Panc1 (cell line): ENCODE data around the gene SHMT1. TPM values are rescaled to one million over a fixed set of nuclear protein-coding genes. Genes with fewer than 3 reads are reported as not detected.

ENCODE experiments used
- ATAC-seq: fragments of 200-7000 bp; cut with Tn5 transposase; 2 replicates; pipeline ENCODE4 v1.9.1; 2020; ENCODE audit warnings: mild to moderate bottlenecking, moderate library complexity
- BruUV-seq: library from RNA; stranded (reverse); fragments of 400-500 nt; replicated peaks from 2 replicates; lab custom pipeline; 2021; lab: Mats Ljungman, UMichigan
- CTCF ChIA-PET: fragments of 300-600 bp; sonication (Branson Sonifier 250); formaldehyde crosslinking; loops from one replicate; lab custom pipeline; 2022; ENCODE audit warnings: antibody characterized with exemption; lab: Charles Lee
- POLR2A ChIA-PET: fragments of 300-600 bp; sonication (Branson Sonifier 250); formaldehyde crosslinking; loops from one replicate; lab custom pipeline; 2022; ENCODE audit warnings: antibody characterized with exemption; lab: Charles Lee
- DNase-seq: peaks from one replicate; pipeline ENCODE4 v3.0.0-alpha.2; 2010; ENCODE audit warnings: low read depth, low spot score
- H3K27ac ChIP-seq: 2 replicates; pipeline ENCODE4 v1.5.1; 2011; ENCODE audit warnings: mild to moderate bottlenecking, low read length, inconsistent platforms
- H3K27me3 ChIP-seq: fragments of 200-500 bp; sonication (Bioruptor generic); 2 replicates; pipeline ENCODE4 v1.6.0; 2014; ENCODE audit warnings: low read length, inconsistent platforms; ENCODE audit not compliant: control insufficient read depth, insufficient read depth
- H3K36me3 ChIP-seq: fragments of 200-500 bp; sonication (Bioruptor generic); 2 replicates; pipeline ENCODE4 v1.5.1; 2014; ENCODE audit warnings: inconsistent platforms, mild to moderate bottlenecking, low read length, moderate library complexity; ENCODE audit not compliant: control insufficient read depth, insufficient read depth
- H3K4me1 ChIP-seq: 2 replicates; pipeline ENCODE4 v1.5.1; 2011; ENCODE audit warnings: inconsistent platforms, mild to moderate bottlenecking, low read length, moderate library complexity; ENCODE audit not compliant: control insufficient read depth, insufficient read depth
- H3K4me3 ChIP-seq, 2 experiments: 2 replicates each; pipeline ENCODE4 v1.5.1; 2011 to 2012; ENCODE audit warnings: low read depth in 2 of 2, low read length in 2 of 2, mild to moderate bottlenecking in 2 of 2, inconsistent platforms in 1 of 2, moderate library complexity in 1 of 2
- H3K9me3 ChIP-seq: fragments of 200-500 bp; sonication (Bioruptor generic); 2 replicates; pipeline ENCODE4 v1.5.1; 2014; ENCODE audit warnings: low read depth, mild to moderate bottlenecking, inconsistent platforms, low read length, moderate library complexity; ENCODE audit not compliant: control insufficient read depth, insufficient read depth
- POLR2AphosphoS5 ChIP-seq: IDR thresholded peaks from 2 replicates; pipeline ENCODE4 v1.6.1; 2012; ENCODE audit warnings: mild to moderate bottlenecking, low read depth, low read length, moderate library complexity
- SIN3A ChIP-seq: IDR thresholded peaks from 2 replicates; pipeline ENCODE4 v1.6.1; 2012; ENCODE audit warnings: low read depth, mild to moderate bottlenecking, low read length, moderate library complexity, borderline replicate concordance; ENCODE audit not compliant: insufficient read depth
- TCF7L2 ChIP-seq: IDR thresholded peaks from 2 replicates; pipeline ENCODE4 v1.6.1; 2011; ENCODE audit warnings: mild to moderate bottlenecking, low read depth, low read length, inconsistent platforms
- in situ Hi-C: cut with HindIII; loops from 2 replicates; pipeline ENCODE4 v1.10.0; 2016; ENCODE audit warnings: low sequenced_read_pairs, low pct_unique_long_range_greater_than_20kb
- intact Hi-C: fragments of 100-400 bp; cut with micrococcal nuclease; formaldehyde crosslinking; loops from one replicate; pipeline ENCODE4 v1.10.0; 2022; ENCODE audit not compliant: unreplicated experiment
- total RNA-seq: library from RNA; stranded (reverse); gene quantifications from one replicate; pipeline ENCODE4 v1.2.1, GENCODE V29; 2021; ENCODE audit not compliant: unreplicated experiment
- TF ChIP-seq, protein P1 (sequence below): fragments of 450-650 bp; IDR thresholded peaks from 2 replicates; pipeline ENCODE4 v1.5.1; 2017; ENCODE audit warnings: mild to moderate bottlenecking
- TF ChIP-seq, protein P2 (sequence below), 2 experiments: IDR thresholded peaks; 2 replicates each; pipeline ENCODE4 v1.6.1; 2011 to 2012; ENCODE audit warnings: low read depth in 2 of 2, control low read depth in 1 of 2, low read length in 1 of 2, mild to moderate bottlenecking in 1 of 2, moderate library complexity in 1 of 2; ENCODE audit not compliant: insufficient read depth in 1 of 2

The SHMT1 gene
- total RNA-seq, 1 experiment from 2014 or later: 21.7 TPM

DNA sequence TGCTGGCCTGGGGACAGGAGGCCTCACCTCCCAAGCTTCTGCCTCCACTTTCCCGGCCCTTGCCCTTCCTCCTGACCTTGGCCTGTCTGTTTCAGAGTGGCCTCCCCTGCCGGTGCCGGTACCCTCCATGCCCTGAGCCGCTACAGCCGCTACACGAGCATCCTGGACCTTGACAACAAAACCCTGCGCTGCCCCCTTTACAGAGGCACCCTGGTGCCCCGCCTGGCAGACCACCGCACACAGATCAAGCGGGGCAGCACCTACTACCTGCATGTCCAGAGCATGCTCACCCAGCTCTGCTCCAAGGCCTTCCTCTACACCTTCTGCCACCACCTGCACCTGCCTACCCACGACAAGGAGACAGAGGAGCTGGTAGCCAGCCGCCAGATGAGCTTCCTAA, 40.8 kb downstream of the SHMT1 start:
- ATAC-seq (no peak), DNase-seq (no peak)
- Histone ChIP-seq H3K4me3 (no peak overlapping the region), H3K27me3 (no peaks in the 10 kb centered on the region), H3K27ac (no peak overlapping the region), H3K36me3 (peaks cover 2% of the 10 kb centered on the region; the same call in 1 of the 2 replicates), H3K4me1 (peaks cover 7% of the 10 kb centered on the region), H3K9me3 (no peaks in the 10 kb centered on the region)
- POLR2A ChIA-PET: no interaction called here
- CTCF ChIA-PET: interaction anchor here (0.7 kb wide), 1 partner anchor 170 kb away, joined by 3 read pairs; no protein-coding TSS in a partner anchor
- intact Hi-C loops (no loop called here), in situ Hi-C loops (no loop called here)
- TF ChIP-seq, protein P1, sequence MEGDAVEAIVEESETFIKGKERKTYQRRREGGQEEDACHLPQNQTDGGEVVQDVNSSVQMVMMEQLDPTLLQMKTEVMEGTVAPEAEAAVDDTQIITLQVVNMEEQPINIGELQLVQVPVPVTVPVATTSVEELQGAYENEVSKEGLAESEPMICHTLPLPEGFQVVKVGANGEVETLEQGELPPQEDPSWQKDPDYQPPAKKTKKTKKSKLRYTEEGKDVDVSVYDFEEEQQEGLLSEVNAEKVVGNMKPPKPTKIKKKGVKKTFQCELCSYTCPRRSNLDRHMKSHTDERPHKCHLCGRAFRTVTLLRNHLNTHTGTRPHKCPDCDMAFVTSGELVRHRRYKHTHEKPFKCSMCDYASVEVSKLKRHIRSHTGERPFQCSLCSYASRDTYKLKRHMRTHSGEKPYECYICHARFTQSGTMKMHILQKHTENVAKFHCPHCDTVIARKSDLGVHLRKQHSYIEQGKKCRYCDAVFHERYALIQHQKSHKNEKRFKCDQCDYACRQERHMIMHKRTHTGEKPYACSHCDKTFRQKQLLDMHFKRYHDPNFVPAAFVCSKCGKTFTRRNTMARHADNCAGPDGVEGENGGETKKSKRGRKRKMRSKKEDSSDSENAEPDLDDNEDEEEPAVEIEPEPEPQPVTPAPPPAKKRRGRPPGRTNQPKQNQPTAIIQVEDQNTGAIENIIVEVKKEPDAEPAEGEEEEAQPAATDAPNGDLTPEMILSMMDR: no peak
- TF ChIP-seq SIN3A (no peak), TCF7L2 (no peak), POLR2AphosphoS5 (no peak)
- TF ChIP-seq, protein P2, sequence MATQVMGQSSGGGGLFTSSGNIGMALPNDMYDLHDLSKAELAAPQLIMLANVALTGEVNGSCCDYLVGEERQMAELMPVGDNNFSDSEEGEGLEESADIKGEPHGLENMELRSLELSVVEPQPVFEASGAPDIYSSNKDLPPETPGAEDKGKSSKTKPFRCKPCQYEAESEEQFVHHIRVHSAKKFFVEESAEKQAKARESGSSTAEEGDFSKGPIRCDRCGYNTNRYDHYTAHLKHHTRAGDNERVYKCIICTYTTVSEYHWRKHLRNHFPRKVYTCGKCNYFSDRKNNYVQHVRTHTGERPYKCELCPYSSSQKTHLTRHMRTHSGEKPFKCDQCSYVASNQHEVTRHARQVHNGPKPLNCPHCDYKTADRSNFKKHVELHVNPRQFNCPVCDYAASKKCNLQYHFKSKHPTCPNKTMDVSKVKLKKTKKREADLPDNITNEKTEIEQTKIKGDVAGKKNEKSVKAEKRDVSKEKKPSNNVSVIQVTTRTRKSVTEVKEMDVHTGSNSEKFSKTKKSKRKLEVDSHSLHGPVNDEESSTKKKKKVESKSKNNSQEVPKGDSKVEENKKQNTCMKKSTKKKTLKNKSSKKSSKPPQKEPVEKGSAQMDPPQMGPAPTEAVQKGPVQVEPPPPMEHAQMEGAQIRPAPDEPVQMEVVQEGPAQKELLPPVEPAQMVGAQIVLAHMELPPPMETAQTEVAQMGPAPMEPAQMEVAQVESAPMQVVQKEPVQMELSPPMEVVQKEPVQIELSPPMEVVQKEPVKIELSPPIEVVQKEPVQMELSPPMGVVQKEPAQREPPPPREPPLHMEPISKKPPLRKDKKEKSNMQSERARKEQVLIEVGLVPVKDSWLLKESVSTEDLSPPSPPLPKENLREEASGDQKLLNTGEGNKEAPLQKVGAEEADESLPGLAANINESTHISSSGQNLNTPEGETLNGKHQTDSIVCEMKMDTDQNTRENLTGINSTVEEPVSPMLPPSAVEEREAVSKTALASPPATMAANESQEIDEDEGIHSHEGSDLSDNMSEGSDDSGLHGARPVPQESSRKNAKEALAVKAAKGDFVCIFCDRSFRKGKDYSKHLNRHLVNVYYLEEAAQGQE (IDR thresholded peaks at IDR 0.05; ENCODE audit: insufficient read depth in 1 of 2, low read depth in 2 of 2, low read length in 1 of 2): no peak
- no TSS peak for BruUV-seq

DNA sequence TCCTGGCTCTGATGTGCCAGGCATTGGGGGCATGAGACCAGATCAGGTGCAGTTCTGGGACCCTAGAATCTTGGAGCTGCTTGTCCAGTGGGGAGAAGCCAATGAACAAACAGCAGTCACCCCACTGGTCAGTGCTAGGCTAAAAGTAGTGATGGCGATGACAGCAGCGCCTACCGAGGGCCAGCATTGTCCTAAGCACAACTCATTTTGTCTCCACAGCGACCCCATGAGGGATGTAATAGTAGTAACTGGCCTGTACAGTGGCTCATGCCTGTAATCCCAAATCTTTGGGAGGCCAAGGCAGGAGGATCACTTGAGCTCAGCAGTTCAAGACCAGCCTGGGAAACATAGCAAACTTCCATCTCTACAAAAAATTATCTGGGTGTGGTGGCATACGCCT, 42.0 kb downstream of the SHMT1 start:
- CTCF ChIA-PET: no interaction called here
- Histone ChIP-seq H3K4me1 (peaks cover 17% of the 10 kb centered on the region), H3K27me3 (no peaks in the 10 kb centered on the region), H3K27ac (no peak overlapping the region), H3K4me3 (no peak overlapping the region), H3K9me3 (no peaks in the 10 kb centered on the region), H3K36me3 (peaks cover 2% of the 10 kb centered on the region; the same call in 1 of the 2 replicates)
- peak; percentile 33; the same call in 1 of the 2 replicates for ATAC-seq
- no peak for DNase-seq
- no peak for TF ChIP-seq POLR2AphosphoS5
- TF ChIP-seq, protein P1: peak; percentile 34
- in situ Hi-C loops (no loop called here), intact Hi-C loops (no loop called here)
- no TSS peak for BruUV-seq
- POLR2A ChIA-PET: no interaction called here
